ENCODE measurements around the gene IQCM.

Gene IQCM, protein sequence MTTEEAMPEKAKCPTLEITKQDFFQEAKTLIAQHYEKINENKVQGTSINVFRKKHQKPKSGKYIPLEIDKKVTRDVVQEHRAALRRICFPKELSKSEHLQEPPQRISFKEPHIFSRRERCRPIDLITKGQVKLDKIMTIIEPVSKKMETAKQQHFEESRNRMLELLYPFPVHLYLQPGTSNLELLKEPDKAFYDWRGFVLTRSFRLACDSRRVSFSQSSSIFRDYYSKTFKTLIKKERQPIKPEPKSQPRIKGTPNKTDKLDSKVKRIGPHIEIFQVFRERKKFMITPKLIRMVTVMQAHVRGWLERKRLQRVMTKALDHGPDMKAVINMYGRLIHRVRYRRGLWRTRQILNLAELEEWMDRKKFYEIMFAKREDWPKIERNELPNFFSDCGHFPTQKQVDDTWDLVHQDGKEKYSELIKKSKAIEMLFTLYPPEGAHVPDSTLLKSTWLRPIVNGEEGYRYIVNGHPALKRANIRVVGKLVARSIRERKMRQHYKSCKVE
- total RNA-seq: 0 to 0.04 reads per million in 2 donors

DNA sequence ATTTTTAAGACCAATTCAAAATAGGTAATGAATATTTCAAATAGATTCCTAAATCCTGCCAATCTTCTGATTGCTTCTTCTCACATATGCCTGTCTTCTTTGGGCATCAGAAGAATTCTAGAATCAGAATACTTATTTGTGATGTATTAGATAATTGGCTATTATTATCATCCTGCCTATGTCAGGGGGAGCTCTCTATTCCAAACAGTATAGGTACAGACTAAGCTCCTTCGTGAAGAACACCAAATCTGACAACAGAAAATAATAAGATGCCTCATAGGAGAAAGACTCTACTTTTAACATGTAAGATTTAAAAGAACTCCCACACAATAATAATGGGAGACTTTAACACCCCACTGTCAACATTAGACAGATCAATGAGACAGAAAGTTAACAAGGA lies at the start of gene IQCM:
Gene IQCM (minus strand): TSS at position 101 of the 400 bp plus-strand sequence. CDS start 73,152 bp downstream, outside the sequence.
- DNase-seq: no peak

DNA sequence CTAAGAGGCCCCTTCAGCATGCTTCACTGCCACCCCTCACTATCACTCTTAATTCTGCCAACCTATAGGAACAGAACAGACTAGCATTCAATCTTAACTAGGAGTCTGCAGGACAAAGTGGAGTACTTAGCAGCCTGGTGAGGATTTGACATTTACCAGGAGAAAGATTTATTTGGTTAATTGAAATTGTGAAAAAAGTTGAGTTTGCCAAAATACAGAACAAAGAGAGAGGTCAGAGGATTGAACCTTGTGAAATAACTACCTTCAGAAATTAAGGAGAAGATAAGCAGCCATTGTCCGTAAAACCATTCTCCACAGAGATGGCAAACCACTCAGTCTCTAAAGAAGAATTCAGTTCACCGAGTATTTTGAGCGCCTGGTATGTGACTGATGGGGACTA lies 41.8 kb upstream of the IQCM start:
- DNase-seq: no peak

DNA sequence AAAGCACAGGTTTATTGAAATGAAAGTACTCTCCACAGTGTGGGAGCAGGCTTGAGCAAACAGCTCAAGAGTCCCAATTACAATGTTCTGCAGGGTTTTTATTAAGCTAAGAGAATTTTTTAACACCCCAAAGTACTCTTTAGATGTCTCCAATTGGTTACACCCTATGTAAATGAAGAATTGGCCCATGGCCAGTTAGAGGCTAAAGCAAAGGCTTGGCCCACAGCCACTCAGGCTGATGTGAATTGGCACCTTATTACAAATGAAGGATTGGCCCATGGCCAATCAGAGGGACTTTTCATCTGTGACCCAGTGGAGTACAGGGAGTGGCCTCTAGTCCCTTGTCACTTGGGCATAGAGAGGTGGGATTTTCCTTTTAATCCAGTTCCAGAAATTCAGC lies 30.1 kb upstream of the IQCM start:
- DNase-seq: no peak

DNA sequence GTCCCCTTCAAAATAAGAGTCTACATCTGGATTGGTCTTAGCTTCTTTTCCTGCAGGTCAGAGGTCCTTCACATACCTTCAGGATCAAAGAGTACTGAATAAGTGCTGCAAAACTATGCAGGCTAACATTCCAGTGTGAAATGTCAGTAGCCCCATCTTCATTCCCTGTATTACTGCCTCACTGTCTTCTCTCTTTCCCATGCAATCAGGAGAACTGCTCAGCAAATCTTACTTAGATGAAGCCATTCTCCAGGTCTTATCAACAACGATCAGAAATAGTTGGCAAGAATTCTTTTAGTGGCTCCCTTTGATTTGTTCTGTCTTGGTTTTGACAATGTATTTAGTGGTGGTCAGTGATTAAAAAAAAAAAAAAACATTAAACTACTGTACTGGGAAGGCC lies 26.0 kb upstream of the IQCM start:
- DNase-seq: no peak

DNA sequence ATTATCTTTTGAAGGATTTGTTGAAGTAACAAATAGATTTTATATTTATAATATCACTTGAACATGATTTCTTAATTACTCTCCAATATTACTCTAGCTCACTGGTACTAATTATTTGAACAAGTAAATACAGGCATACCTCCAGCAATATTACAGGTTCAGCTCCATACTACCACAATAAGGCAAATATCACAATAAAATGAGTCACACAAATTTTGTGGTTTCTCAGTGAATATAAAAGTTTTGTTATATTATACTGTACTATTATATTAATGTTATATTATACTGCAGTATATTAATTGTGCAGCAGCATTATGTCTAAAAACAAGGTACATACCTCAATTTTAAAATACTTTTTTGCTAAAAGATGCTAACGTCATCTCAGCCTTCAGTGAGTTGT lies 22.4 kb upstream of the IQCM start:
- no peak for DNase-seq

DNA sequence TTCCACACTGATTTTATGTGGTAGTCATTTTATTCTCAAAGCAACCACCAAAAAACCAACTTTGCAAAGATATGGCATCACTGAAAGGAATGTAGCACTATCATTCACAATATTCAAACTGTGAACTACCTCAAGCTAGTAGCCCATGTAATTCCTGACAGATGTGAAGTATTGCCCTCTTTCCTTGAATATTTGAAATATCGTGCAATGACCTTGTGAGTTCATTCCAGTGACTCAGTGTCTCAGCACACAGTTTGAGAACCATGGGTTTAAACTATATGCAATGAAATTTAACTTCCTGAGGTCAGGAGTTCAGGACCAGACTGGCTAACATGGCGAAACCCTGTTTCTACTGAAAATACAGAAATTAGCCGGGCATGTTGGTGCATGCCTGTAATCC lies 20.9 kb upstream of the IQCM start:
- DNase-seq: no peak

DNA sequence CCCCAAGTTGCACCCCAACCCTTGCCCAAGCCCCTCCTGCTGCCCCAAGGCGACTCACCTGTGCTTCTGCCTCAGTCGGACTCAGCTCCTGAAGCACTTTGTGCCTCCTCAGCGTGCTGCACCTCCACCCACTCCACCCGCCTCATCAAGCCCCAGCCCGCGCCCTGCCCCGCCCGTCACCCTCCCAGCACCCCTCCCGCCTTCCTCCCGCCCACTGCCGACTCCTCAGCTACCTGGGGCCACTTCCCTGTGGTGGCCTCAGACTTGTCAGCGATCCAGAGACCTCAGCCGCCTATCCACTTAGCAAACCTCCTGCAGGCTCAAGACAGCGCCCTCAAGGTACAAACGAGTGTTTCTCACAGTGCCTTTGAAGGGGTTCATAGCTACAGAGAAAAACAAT lies 19.6 kb upstream of the IQCM start:
- DNase-seq: no peak

DNA sequence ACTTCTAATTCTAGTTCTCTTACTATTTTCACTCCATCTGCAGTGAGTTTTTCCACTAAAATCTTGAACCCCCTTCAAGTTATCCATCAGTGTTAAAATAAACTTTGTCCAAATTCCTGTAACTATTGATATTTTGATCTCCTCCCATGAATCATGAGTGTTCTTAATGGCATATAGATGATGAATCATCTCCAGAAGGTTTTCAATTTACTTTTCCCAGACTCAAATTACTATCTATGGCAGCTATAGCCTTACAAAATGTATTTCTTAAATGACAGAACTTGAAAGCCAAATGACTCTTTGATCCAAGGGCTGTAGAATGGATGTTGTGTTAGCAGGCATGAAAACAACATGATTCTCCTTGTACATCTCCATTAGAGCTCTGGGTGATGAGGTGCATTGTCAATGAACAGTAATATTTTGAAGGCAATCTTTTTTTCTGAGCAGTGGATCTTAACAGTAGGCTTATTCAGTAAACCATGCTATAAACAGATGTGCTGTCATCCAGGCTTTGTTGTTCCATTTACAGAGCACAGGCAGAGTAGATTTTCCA lies 16.1 kb upstream of the IQCM start:
- DNase-seq: no peak

DNA sequence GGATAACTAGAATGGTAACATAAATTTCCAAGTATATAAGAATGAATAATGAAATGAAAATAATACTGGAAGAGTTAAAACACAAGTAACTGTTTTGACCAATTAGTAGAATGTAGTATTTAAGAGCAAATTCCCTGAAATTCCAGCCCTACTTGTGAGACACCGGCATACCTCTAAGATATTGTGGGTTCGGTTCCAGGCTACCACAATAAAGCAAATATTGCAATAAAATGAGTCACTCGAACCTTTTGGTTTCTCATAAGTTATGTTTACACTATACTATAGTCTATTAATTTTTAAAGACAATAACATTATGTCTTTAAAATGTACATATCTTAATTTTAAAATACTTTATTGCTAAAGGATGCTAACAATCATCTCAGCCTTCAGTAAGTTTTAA lies 15.2 kb upstream of the IQCM start:
- no peak for DNase-seq

DNA sequence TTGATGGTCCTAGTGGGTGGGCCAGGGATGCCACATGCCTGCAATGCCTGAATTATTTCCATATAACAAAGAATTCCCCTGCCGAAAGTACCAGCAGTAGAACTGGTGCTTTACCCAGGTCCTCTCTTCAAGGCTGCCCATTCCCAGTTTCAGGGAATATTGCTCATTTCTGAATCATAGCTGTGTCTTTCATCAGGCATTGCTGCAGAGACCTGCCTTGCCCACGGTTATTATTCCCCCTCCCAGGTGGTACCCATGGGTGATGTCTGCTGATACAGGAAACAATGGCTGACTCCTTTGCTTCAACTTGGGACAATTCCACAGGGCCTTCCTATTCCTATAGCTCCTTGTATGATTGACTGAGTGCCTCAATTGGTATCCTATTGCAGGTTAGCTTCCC lies 9.7 kb upstream of the IQCM start:
- no peak for DNase-seq

DNA sequence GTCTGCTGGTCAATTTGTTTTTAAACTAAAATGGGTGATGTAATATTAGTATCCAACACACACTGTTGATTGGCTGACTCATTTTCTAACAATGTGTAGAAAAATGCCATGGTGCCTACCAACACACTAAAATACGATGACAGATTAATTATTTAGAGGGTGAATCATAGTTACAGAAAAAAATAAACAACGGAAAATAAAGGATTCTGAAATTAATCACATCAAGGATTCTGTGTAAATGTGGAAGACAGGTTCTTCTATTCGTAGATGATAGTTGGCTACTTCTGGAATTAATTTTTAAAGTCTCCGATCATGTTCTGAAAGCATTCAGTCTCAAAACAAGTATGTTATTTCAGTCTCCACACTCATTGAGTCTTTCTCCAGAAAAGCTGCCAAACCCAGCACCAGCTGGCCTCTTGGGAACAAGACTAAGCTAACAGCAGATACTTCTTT lies 8.2 kb upstream of the IQCM start:
- DNase-seq: no peak

DNA sequence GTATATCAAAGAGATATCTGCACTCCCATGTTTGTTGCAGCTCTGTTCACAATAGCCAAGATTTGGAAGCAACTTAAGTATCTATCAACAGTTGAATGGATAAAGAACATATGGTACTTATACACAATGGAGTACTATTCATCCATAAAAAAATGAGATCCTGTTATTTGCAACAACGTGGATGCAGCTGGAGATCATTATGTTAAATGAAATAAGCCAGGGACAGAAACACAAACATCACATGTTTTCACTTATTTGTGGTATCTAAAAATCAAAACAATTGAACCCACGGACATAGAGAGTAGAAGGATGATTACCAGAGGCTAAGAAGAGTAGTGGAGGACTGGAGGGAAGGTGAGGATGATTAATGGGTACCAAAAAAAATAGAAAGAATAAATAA lies 14.2 kb downstream of the IQCM start:
- no peak for DNase-seq

DNA sequence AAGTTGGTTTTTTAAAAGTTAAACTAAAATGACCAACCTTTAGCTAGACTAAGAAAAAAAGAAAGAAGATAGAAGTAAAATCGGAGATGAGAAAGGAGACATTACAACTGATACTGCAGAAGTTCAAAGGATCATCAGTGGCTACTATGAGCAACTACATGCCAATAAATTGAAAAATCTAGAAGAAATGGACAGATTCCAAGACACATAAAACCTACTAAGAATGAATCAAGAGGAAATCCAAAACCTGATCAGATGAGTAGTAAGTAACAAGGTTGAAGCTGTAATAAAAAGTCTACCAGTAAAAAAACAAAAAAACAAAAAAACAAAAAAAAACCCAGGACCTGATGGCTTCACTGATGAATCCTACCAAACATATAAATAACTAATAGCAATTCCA lies 16.1 kb downstream of the IQCM start:
- no peak for DNase-seq

DNA sequence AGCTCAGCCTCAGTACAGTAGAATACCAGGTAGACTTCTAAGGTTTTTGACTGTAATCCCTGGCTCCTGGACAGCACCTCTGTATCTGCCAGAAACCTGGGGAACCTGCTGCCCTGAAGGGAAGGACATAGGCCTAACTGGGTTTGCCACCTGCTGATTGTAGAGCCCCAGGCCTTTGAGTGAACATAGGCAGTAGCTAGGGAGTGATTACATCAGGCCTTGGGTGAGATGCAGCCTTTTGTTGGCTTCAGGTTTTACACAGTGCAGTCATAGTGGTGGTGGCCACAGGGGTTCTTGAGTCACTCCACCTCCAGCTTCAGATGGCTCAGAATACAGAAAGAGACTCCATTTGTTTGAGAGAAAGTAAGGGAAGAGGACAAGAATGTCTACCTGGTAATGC lies 19.3 kb downstream of the IQCM start:
- DNase-seq: no peak

DNA sequence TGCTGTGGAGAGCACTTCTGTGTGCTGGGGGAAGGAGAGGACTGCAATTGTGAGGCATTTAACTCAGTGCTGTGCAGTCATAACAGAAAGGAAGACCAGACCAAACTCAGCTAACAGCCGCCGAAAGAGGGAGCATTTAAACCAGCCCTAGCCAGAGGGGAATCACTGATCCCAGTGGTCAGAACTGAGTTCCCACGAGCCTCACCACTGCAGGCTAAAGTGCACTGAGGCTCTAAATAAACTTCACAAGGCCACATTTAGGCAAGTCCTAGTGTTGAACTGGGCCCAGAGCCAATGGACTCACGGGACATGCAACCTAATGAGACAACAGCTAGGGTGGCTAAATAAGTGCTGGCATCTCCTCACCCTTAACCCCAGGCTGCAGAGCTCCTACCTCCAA lies 20.4 kb downstream of the IQCM start:
- DNase-seq: no peak

DNA sequence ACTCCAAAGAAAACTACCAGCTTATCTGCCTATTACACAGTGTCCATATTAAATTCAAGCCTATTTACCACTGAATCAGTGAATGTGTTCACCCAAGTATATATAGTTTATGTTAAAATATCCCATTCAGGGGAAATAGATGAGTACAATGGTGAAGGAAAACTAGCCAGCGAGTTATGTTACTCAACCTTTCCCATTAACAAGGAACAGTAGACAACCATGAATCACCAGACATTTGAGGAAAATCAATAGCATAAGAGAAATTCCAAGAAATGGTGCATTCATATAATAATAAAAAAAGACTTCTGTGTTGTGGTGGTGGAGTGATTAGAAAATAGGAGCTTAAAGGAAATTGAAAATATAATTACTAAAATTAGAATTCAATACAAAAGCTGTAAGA lies 21.3 kb downstream of the IQCM start:
- DNase-seq: no peak

DNA sequence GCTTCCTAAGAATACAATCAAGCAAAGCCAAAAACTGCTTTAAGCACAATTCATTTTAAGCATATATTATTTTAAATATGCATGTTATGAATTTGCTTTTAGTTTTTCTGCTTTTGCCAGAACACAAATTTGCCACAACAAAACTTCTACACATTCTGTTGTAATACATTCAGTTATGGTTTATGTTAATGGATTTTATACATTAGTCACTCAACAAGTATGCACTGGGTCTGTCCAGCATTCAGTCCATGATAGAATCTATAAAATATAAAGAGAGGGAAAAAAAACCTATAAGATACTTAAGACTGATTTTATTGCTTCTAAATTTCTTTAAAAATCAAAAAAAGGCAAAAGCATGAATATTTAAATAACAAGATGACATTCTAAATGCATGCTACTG lies 22.2 kb downstream of the IQCM start:
- DNase-seq: no peak

DNA sequence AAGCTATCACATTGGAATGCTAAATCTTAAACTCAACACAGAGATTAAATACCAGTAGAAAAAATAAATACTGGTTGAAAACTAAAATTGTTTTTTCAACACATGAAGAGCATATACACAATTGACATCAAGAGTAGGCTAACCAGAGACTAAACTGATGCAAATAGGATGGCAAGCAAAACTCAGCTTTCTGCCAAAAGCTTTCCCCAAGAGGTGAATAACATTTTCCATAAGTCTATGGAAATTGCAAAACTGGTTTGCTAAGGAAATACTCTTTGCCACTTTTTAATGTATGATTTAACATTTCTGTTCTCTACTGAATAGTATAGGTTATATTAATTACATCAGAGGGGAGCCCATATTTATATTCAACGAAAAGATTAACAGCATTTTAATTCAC lies 23.8 kb downstream of the IQCM start:
- DNase-seq: no peak

DNA sequence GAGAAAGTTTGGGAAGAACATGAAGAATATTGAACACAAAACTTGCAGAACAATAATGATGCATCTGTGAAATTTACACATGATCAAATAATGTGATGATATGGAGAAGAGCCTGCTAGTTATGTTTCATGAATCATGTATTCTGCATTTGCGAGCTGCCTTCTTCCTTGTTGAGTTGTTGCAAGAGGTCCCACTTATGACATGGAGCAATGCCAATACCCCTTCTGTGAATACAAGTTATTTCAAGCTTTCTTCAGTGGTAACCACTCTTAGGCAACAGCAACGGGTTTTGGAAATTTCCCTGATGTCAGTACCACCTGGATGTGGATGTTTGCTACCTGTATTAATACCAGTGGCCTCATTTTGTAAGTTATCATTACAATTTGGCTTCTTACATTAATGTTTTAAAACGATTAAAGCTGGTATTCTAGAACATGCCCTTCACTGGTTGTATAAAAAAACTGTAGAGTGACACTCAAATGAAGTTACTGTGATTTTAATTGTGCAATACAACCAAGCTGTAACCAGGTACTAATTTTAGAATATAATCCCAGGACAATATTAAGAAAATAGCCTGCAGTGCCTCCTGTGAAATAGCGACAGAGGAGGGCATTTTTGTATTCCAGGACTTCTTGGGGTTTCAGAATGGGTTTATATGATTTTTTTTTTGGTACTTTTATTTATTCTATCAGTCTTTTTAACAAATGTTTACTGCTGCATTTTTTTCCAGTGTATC lies 25.3 kb downstream of the IQCM start:
- no peak for DNase-seq

DNA sequence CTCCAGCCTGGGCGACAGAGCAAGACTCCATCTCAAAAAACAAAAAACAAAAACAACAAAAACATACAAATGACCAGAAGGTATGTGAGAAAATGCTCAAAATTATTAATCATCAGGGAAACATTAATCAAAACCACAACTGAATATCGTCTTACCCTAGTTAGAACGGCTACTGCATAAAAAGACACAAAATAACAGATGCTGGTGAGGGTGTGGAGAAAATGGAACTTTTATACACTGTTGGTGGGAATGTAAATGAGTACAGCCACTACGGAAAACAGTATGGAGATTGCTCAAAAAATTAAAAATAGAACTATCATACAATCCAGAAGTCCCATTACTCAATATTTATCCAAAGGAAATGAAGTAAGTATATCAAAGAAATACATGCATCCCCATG lies 27.3 kb downstream of the IQCM start:
- no peak for DNase-seq

DNA sequence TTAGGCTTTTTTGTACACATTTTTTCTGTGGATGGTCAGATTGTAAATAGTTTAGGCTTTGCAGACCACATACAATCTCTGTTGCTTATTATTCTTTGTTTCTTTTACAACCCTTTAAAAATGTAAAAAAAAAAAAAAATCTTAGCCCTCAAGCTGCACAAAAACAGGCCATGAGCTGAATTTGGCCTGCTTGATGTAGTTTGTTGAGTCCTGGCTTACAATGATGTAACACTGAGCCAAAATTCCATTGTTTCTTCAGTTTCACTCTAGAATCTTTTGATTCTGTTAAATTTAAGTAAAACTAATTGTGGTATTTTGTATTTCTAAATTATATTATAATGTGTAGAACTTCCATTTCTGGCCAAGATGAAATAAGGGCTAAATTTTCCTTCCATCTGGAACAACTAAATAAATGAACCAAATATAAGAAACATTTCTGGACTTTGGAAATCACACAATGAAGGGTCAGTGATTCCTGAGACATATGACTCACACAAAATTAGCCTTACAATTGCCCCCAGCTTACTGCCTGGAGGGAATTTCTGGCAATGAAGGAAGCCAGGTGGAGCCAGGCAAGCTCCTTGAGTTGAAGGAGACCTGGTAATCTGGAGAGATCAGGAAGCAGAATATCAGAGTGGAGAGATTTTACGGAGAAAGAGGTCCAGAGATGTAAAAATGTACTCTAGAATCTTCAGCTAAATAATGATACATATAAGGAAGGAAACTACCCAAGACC lies 29.8 kb downstream of the IQCM start:
- no peak for DNase-seq

DNA sequence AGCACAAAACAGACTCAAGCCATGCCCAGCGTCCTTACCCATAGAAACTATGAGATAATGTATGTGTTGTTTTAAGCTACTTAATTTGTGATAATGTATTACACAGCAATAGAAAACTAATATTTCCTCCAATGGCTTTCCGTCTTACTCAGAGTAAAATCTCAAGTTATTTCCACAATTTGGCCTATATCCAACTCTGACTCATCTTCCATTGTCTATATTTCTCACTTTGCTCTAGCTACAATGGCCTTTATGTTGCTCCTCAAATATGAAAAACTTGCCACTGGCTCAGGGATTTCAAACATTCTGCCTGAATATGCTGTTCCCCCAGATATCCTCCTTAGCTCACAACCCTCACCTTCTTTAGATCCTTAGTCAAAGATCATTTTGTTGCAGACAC lies 31.6 kb downstream of the IQCM start:
- DNase-seq: no peak

DNA sequence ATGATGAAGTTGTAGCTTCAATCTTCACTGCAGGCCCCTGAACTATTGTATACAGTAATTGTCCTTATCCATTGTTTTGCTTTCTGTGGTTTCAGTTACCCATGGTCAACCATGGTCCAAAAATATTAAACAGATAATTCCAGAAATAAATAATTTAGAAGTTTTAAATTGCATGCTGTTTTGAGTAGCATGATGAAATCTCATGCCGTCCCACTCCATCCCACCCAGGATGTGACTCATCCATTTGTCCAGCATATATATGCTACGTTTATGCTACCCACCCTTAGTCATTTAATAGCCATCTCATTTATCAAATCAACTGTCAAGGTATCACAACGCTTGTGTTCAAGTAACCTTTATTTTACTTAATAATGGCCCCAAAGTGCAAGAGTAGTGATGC lies 34.5 kb downstream of the IQCM start:
- no peak for DNase-seq

Data from activated gamma-delta T cell (primary cell).